Aortic smooth muscle cell (primary cell): ENCODE data around the gene SLITRK2. TPM values are rescaled to one million over a fixed set of nuclear protein-coding genes. Genes with fewer than 3 reads are reported as not detected.

Source experiments
- total RNA-seq: library from RNA; depleted of rRNA; stranded (reverse); fragments of >200 nt; gene quantifications from 2 replicates; pipeline ENCODE4 v1.2.3, GENCODE V29; 2014

SLITRK2 gene, protein sequence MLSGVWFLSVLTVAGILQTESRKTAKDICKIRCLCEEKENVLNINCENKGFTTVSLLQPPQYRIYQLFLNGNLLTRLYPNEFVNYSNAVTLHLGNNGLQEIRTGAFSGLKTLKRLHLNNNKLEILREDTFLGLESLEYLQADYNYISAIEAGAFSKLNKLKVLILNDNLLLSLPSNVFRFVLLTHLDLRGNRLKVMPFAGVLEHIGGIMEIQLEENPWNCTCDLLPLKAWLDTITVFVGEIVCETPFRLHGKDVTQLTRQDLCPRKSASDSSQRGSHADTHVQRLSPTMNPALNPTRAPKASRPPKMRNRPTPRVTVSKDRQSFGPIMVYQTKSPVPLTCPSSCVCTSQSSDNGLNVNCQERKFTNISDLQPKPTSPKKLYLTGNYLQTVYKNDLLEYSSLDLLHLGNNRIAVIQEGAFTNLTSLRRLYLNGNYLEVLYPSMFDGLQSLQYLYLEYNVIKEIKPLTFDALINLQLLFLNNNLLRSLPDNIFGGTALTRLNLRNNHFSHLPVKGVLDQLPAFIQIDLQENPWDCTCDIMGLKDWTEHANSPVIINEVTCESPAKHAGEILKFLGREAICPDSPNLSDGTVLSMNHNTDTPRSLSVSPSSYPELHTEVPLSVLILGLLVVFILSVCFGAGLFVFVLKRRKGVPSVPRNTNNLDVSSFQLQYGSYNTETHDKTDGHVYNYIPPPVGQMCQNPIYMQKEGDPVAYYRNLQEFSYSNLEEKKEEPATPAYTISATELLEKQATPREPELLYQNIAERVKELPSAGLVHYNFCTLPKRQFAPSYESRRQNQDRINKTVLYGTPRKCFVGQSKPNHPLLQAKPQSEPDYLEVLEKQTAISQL
- total RNA-seq: not detected in 2 replicates

DNA sequence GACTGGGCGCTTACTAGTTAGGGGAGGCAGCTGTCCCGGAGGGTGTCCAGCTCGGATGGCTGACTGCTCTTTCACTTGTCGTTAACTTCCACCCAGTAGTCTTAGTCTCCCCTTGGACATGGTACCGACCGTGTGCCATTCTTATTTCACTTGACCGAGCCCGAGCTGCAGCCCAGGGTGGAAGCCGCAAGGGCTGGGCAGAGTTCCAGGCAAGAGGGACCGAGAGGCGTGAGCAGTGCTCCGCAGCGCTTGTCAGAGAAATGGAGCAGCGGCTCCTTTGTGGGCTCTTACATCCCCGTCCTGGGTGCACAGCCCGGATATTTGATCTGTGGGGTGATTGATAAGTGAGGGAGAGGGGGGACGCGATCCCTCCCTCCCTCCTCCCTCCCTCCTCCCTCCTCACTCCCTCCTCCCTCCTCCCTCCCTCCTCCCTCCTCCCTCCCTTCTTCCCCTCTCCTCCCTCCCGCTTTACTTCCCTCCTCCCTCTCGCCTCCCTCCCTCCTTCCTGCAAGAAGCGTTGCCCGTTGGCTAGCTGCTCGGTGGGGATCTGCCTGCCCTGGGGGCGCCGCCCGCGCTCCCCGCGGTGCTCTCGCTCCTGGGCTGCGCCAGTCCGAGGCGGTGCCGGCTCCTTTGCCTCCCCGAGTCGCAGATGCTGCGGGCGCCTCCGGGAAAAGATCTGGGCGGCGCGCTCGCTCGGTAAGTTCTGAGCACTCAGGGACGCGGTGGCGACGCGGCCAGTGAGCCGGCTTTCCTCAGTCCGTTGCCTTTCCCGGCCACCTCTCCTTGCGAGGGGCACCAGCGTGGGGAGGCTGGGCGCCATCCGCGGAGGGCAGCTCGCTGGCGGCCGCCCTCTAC, at the start of gene SLITRK2:
SLITRK2 (plus strand) TSS at position 499 of the 855 bp plus-strand sequence. CDS start 4,597 bp downstream, outside the sequence.

